ENCODE measurements around the gene NIT1. TPM values are rescaled to one million over a fixed set of nuclear protein-coding genes. Genes with fewer than 3 reads are reported as not detected.

NIT1 gene
- total and polyA plus RNA-seq, 9 of the 15 experiments (the other 6 are each of a cell fraction or from before 2014, with no cell fraction given): 18.4 to 76.0 (median 33.7) TPM

- TF ChIP-seq ZSCAN32 (CRISPR knock-in tag; IDR thresholded peaks at IDR 0.05): no peak
- no peak for TF ChIP-seq COPS2 (conservative IDR thresholded peaks at IDR 0.05)
- no peak for TF ChIP-seq FOXM1 (IDR thresholded peaks at IDR 0.05; ENCODE audit: low read depth)
- no peak for TF ChIP-seq FOXM1 (CRISPR knock-in tag; IDR thresholded peaks at IDR 0.05; ENCODE audit: low read depth)
- TF ChIP-seq, protein P1, sequence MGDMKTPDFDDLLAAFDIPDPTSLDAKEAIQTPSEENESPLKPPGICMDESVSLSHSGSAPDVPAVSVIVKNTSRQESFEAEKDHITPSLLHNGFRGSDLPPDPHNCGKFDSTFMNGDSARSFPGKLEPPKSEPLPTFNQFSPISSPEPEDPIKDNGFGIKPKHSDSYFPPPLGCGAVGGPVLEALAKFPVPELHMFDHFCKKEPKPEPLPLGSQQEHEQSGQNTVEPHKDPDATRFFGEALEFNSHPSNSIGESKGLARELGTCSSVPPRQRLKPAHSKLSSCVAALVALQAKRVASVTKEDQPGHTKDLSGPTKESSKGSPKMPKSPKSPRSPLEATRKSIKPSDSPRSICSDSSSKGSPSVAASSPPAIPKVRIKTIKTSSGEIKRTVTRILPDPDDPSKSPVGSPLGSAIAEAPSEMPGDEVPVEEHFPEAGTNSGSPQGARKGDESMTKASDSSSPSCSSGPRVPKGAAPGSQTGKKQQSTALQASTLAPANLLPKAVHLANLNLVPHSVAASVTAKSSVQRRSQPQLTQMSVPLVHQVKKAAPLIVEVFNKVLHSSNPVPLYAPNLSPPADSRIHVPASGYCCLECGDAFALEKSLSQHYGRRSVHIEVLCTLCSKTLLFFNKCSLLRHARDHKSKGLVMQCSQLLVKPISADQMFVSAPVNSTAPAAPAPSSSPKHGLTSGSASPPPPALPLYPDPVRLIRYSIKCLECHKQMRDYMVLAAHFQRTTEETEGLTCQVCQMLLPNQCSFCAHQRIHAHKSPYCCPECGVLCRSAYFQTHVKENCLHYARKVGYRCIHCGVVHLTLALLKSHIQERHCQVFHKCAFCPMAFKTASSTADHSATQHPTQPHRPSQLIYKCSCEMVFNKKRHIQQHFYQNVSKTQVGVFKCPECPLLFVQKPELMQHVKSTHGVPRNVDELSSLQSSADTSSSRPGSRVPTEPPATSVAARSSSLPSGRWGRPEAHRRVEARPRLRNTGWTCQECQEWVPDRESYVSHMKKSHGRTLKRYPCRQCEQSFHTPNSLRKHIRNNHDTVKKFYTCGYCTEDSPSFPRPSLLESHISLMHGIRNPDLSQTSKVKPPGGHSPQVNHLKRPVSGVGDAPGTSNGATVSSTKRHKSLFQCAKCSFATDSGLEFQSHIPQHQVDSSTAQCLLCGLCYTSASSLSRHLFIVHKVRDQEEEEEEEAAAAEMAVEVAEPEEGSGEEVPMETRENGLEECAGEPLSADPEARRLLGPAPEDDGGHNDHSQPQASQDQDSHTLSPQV (IDR thresholded peaks at IDR 0.05): peak; percentile 48; the same call in 1 of the 2 replicates
- peak; percentile 55; the same call in 1 of the 2 replicates for TF ChIP-seq RNF2 (IDR thresholded peaks at IDR 0.05)
- peak; percentile 39 to 53; a peak in 1 of 4 replicates for TF ChIP-seq TRIM24 (IDR thresholded peaks at IDR 0.05)
- peak; percentile 71 for TF ChIP-seq SMARCA4 (IDR thresholded peaks at IDR 0.05)
- TF ChIP-seq DPF2 (IDR thresholded peaks at IDR 0.05): peak; percentile 58; the same call in 1 of the 2 replicates
- no peak for TF ChIP-seq PTRF (tag; IDR thresholded peaks at IDR 0.05)
- TF ChIP-seq ZNF584 (CRISPR knock-in tag; IDR thresholded peaks at IDR 0.05; ENCODE audit: low read depth): peak; percentile 84
- no peak for TF ChIP-seq CHCHD3 (CRISPR knock-in tag; IDR thresholded peaks at IDR 0.05)
- TF ChIP-seq MGA (IDR thresholded peaks at IDR 0.05): 0 out of 2 replicates have a peak, but pooled peaks have one; percentile 18
Measured at GRCh38 chr1:161115132-161115711, 2.7 kb upstream of the NIT1 start (continued).

Measured in K562 (cell line).